GM18951 (cell line): ENCODE measurements around the gene TUBA8.
"Not testable (repeated sequence)": the region's sequence is repeated elsewhere in the genome, so short reads cannot be mapped to it uniquely, and the experiment has no call there.

Experiments used
- POLR2A ChIP-seq: IDR thresholded peaks from 4 replicates; pipeline ENCODE4 v1.6.1; 2011; ENCODE audit warnings: mild to moderate bottlenecking; ENCODE audit not compliant: insufficient read length, insufficient read depth; ENCODE audit errors: extremely low read depth
- in situ Hi-C: fragments of 300-500 bp; cut with MboI; formaldehyde crosslinking; loops from one replicate; pipeline ENCODE4 v1.12.0; 2022; ENCODE audit warnings: low sequenced_read_pairs, mixed read lengths, inconsistent platforms; ENCODE audit not compliant: unreplicated experiment

Gene TUBA8

DNA sequence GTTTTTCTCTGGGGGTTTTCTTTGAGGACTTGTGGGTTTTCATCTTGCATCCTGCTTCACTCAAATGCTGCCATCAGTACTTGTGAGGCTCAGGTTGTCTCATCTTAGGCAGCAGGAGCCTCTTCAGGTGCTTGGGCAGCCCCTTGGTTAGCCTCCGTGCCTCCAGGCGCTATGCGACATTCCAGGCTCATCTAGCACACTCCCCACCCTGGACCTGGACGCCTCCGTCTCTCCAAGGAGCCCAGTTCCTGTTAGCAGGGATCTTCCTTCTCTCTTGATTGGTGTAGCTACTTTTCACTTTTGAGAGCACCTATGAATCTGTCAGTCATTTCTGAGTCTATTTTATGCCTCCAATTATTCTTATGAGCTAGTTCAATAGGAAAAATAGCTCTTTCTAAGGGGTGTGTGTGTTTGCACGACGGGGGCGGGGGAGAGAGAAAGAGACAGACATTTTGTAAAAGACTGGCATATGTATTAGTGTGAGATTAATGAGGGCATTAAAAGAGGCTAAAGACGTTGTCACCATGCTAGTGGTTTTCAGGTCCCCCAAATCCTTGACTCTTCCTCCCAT, 7.8 kb downstream of the TUBA8 start:
- in situ Hi-C loops = no loop called here
- TF ChIP-seq POLR2A = no peak

DNA sequence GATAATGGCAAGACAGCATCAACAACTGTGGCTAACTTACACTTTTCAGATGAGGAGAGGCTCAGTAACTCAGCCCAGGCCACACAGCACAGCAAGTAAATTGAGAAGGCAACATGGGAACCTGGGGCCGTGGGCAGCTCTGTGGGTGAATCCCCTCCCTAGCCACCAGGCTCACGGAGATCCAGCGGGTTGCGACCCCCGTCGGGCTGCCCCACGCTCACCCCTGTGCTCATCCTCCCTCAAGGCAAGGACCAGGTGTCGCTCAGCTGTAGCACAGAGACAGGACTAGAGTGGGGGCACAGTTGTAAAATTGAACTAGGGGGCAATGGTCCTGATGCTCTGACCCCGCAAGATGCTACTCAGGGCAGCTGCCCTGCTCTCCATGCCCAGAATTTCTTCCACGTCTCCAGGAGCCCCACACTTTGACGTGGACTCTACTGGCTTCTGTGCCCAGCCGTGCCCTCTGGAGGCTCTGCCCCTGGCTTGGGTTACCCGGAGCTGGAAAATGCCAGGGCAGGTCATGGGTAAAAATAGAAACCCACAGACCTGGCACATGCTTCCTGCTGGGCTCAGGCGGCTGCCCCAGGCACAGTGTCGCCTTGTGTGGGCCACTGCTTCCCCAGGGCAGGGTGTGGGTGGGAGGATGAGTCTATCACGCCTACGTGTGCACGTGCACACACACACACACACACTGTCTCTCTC, 9.0 kb downstream of the TUBA8 start:
- no peak for TF ChIP-seq POLR2A
- in situ Hi-C loops = no loop called here

DNA sequence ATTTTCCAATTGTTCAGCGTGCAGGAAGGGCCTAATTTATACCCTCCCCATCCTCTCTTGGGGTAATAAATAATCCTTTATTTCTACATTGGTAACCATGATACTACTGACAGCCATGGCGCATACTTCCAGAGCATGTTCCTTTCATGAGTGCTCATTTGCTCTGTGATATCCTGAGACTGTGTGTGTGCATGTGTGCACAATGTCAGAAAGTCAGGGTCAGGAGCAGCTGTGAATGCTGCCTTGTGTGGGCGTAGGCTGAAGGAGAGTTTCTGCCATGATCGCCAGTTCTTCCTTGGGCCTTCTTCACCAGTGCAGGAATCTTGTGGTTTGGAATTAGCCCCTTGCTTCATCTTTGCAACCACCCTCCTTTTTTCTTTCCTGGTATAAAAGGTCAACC, 10.2 kb downstream of the TUBA8 start:
- no peak for TF ChIP-seq POLR2A
- in situ Hi-C loops = no loop called here

DNA sequence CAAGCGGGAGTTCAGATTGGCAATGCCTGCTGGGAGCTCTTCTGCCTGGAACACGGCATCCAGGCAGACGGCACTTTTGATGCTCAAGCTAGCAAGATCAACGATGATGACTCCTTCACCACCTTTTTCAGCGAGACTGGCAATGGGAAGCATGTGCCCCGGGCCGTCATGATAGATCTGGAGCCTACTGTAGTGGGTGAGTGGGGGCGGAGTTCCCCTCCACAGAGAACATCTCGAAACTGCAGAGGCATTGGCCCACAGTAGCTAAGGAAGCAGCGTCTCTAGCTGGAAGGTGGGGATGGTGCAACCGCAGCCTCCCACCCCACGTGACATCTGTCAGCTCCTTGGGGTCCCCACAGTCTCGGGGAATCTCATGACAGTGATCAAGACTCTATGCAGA, 10.9 kb downstream of the TUBA8 start:
- no peak for TF ChIP-seq POLR2A
- in situ Hi-C loops = no loop called here

- TF ChIP-seq POLR2A = no peak
- in situ Hi-C loops = no loop called here
These were observed 11.4 kb downstream of the TUBA8 start for GRCh38 chr22:18121954-18122554.

DNA sequence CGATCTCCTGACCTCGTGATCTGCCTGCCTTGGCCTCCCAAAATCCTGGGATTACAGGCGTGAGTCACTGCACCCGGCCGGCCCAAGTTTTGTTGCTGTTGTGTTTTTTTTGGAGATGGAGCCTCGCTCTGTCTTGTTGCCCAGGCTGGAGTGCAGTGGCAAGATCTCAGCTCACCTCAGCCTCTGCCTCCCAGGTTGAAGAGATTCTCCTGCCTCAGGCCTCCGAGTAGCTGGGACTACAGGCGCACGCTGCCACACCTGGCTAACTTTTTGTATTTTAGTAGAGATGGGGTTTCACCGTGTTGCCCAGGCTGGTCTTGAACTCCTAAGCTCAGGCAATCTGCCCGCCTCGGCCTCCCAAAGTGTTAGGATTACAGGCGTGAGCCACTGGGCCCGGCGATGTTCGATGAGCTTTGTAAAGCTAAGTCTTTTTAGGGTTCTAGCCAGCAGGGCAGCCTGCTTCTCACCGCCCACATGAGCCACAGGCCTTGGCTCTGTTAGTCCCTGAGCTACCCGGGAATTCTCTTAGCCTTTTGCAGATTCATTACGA, 12.9 kb downstream of the TUBA8 start:
- in situ Hi-C loops = not testable (repeated sequence)

GRCh38 chr22:18126606-18127005, 16.0 kb downstream of the TUBA8 start:
- no peak for TF ChIP-seq POLR2A
- in situ Hi-C loops = no loop called here

GRCh38 chr22:18130018-18130417, 19.4 kb downstream of the TUBA8 start:
- no peak for TF ChIP-seq POLR2A
- in situ Hi-C loops = no loop called here

GRCh38 chr22:18130699-18131429, 20.3 kb downstream of the TUBA8 start:
- in situ Hi-C loops = no loop called here
- no peak for TF ChIP-seq POLR2A

- in situ Hi-C loops = no loop called here
- no peak for TF ChIP-seq POLR2A
These were observed 22.8 kb downstream of the TUBA8 start for GRCh38 chr22:18133452-18133851.

- in situ Hi-C loops = no loop called here
- no peak for TF ChIP-seq POLR2A
These were observed 26.1 kb downstream of the TUBA8 start for GRCh38 chr22:18136563-18137320.

DNA sequence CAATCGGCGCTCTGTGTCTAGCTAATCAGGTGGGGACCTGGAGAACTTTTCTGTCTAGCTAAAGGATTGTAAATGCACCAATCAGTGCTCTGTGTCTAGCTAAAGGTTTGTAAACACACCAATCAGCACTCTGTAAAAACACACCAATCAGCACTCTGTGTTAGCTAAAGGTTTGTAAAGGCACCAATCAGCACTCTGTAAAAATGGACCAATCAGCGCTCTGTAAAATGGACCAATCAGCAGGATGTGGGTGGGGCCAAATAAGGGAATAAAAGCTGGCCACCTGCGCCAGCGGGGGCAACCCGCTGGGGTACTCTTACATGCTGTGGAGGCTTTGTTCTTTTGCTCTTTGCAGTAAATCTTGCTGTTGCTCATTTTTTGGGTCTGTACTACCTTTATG, 30.4 kb downstream of the TUBA8 start:
- in situ Hi-C loops = not testable (repeated sequence)

GRCh38 chr22:18144105-18144504, 33.5 kb downstream of the TUBA8 start:
- in situ Hi-C loops = no loop called here
- no peak for TF ChIP-seq POLR2A
